Chondrocyte (in vitro differentiated cells): Measurements from ENCODE around the gene RNF214. TPM values are rescaled to one million over a fixed set of nuclear protein-coding genes. Genes with fewer than 3 reads are reported as not detected.
"Not testable (repeated sequence)": the region's sequence is repeated elsewhere in the genome, so short reads cannot be mapped to it uniquely, and the experiment has no call there.

Experiments used
- DNase-seq: peaks from one replicate; pipeline ENCODE4 v3.0.0; 2021; ENCODE audit warnings: mixed read lengths, low spot score
- H3K27ac Mint-ChIP-seq: one replicate; pipeline ENCODE4 v1.8.0; 2021; ENCODE audit warnings: mild to moderate bottlenecking, moderate library complexity, mixed read lengths; ENCODE audit not compliant: unreplicated experiment
- H3K27me3 Mint-ChIP-seq: 2 replicates; pipeline ENCODE4 v1.8.0; 2021; ENCODE audit warnings: low read depth, mixed read lengths
- H3K36me3 Mint-ChIP-seq: 2 replicates; pipeline ENCODE4 v1.8.0; 2021; ENCODE audit warnings: low read depth, mixed read lengths
- H3K4me1 Mint-ChIP-seq: 2 replicates; pipeline ENCODE4 v1.8.0; 2021; ENCODE audit warnings: low read depth, mild to moderate bottlenecking, mixed read lengths
- H3K4me3 Mint-ChIP-seq: one replicate; pipeline ENCODE4 v1.8.0; 2021; ENCODE audit warnings: mild to moderate bottlenecking, moderate library complexity, mixed read lengths; ENCODE audit not compliant: unreplicated experiment
- H3K9me3 Mint-ChIP-seq: 2 replicates; pipeline ENCODE4 v1.8.0; 2021; ENCODE audit warnings: low read depth, mixed read lengths
- CTCF ChIP-seq: fragments of 200-600 bp; sonication (generic); IDR thresholded peaks from 2 replicates; pipeline ENCODE4 v1.5.0; 2021; ENCODE audit warnings: antibody characterized with exemption, mild to moderate bottlenecking, moderate library complexity
- total RNA-seq: library from RNA; stranded (reverse); gene quantifications from 3 replicates; pipeline ENCODE4 v1.2.1, GENCODE V29; 2021

RNF214 gene
- total RNA-seq, 1 donor from 2014 or later, result 24.7 TPM

GRCh38 chr11:117202386-117203068, 29.9 kb upstream of the RNF214 start:
- Mint-ChIP-seq H3K27me3 (no peaks in the 10 kb centered on the region), H3K4me3 (peak overlapping the region; percentile 93), H3K4me1 (peaks cover 72% of the 10 kb centered on the region), H3K9me3 (no peaks in the 10 kb centered on the region), H3K36me3 (peaks cover 49% of the 10 kb centered on the region), H3K27ac (peak overlapping the region; percentile 95)
- DNase-seq, result no peak
- no peak for TF ChIP-seq CTCF

- no peak for DNase-seq
- Mint-ChIP-seq H3K4me3 (peak overlapping the region; percentile 93), H3K27ac (peak overlapping the region; percentile 95), H3K4me1 (peaks cover 67% of the 10 kb centered on the region), H3K9me3 (no peaks in the 10 kb centered on the region), H3K27me3 (no peaks in the 10 kb centered on the region), H3K36me3 (peaks cover 49% of the 10 kb centered on the region)
- no peak for TF ChIP-seq CTCF
Measured at GRCh38 chr11:117203069-117203407, 29.4 kb upstream of the RNF214 start.

GRCh38 chr11:117204283-117205080, 28.0 kb upstream of the RNF214 start:
- no peaks in the 10 kb centered on the region for H3K27me3 Mint-ChIP-seq
- no peak for TF ChIP-seq CTCF
- H3K36me3 Mint-ChIP-seq, result peaks cover 46% of the 10 kb centered on the region
- DNase-seq, result no peak
- H3K9me3 Mint-ChIP-seq, result no peaks in the 10 kb centered on the region
- H3K27ac Mint-ChIP-seq, result peak overlapping the region; percentile 95
- H3K4me3 Mint-ChIP-seq, result peak overlapping the region; percentile 93
- H3K4me1 Mint-ChIP-seq, result peaks cover 56% of the 10 kb centered on the region

- DNase-seq, result no peak
- Mint-ChIP-seq H3K9me3 (no peaks in the 10 kb centered on the region), H3K36me3 (peaks cover 42% of the 10 kb centered on the region), H3K4me3 (peak overlapping the region; percentile 3), H3K27me3 (no peaks in the 10 kb centered on the region), H3K27ac (peak overlapping the region; percentile 95), H3K4me1 (peaks cover 51% of the 10 kb centered on the region)
- no peak for TF ChIP-seq CTCF
Measured at GRCh38 chr11:117205211-117205818, 27.2 kb upstream of the RNF214 start.

- peaks cover 43% of the 10 kb centered on the region for H3K4me1 Mint-ChIP-seq
- H3K4me3 Mint-ChIP-seq, H3K27me3 Mint-ChIP-seq, DNase-seq, H3K9me3 Mint-ChIP-seq: not testable (repeated sequence)
- H3K27ac Mint-ChIP-seq, result peak overlapping the region; percentile 86
- peaks cover 35% of the 10 kb centered on the region for H3K36me3 Mint-ChIP-seq
Measured at GRCh38 chr11:117206111-117206510, 26.4 kb upstream of the RNF214 start.
